ENCODE measurements around the gene CS. TPM values are rescaled to one million over a fixed set of nuclear protein-coding genes. Genes with fewer than 3 reads are reported as not detected.
"Not testable (repeated sequence)": the region's sequence is repeated elsewhere in the genome, so short reads cannot be mapped to it uniquely, and the experiment has no call there.

CS gene
- polyA plus RNA-seq, 1 of the 3 experiments (the other 2 are of a cell fraction) = 121 TPM

GRCh38 chr12:56286044-56286830 is 13.9 kb downstream of the CS start (continued):
- no peak for TF ChIP-seq RFX5 (IDR thresholded peaks at IDR 0.05; ENCODE audit: low read length)
- no peak for TF ChIP-seq RXRA (IDR thresholded peaks at IDR 0.05; ENCODE audit: borderline replicate concordance, low read depth)
- TF ChIP-seq ELF1 (IDR thresholded peaks at IDR 0.05) = no peak
- TF ChIP-seq JUND (IDR thresholded peaks at IDR 0.05) = no peak
- no peak for TF ChIP-seq EZH2phosphoT487 (IDR thresholded peaks at IDR 0.05; ENCODE audit: borderline replicate concordance, low read depth)
- TF ChIP-seq RAD21 (IDR thresholded peaks at IDR 0.05; ENCODE audit: low read length) = no peak
- TF ChIP-seq CHD2 (IDR thresholded peaks at IDR 0.05; ENCODE audit: low read length, partially characterized antibody) = no peak
- no peak for TF ChIP-seq FOXJ3 (CRISPR knock-in tag; IDR thresholded peaks at IDR 0.05)
- no peak for TF ChIP-seq EP300 (IDR thresholded peaks at IDR 0.05; ENCODE audit: borderline replicate concordance in 1 of 2, low read depth in 1 of 2, low read length in 1 of 2)
- TF ChIP-seq, protein P1, sequence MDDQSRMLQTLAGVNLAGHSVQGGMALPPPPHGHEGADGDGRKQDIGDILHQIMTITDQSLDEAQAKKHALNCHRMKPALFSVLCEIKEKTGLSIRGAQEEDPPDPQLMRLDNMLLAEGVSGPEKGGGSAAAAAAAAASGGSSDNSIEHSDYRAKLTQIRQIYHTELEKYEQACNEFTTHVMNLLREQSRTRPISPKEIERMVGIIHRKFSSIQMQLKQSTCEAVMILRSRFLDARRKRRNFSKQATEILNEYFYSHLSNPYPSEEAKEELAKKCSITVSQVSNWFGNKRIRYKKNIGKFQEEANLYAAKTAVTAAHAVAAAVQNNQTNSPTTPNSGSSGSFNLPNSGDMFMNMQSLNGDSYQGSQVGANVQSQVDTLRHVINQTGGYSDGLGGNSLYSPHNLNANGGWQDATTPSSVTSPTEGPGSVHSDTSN (IDR thresholded peaks at IDR 0.05) = no peak

- not testable (repeated sequence) for H3K4me2 ChIP-seq; H3K27ac ChIP-seq (ENCODE audit: low read depth in 2 of 2, low read length in 1 of 2); H3K9ac ChIP-seq; H4K20me1 ChIP-seq (ENCODE audit: insufficient read depth); H3K4me3 ChIP-seq (ENCODE audit: low read depth in 2 of 2, low read length in 1 of 2); H3K9me3 ChIP-seq; H3K9me2 ChIP-seq; H3K27me3 ChIP-seq (ENCODE audit: insufficient read depth); H3K4me1 ChIP-seq (ENCODE audit: control insufficient read depth in 1 of 2, insufficient read depth in 2 of 2, low read depth in 1 of 2, low read length in 1 of 2); DNase-seq; H2AFZ ChIP-seq (ENCODE audit: low read depth)
- 91% methylated on average over 5 of the region's 5 CpGs for WGBS (ENCODE audit: low lambda C conversion rate)
- ChIA-PET CTCF (interaction anchor here (1.5 to 2.2 kb wide), 2 partner anchors 95 to 180 kb away, joined by 3 to 6 read pairs; partner anchors contain the start of gene SMARCC2), POLR2A (interaction anchor here (0.7 kb wide), 2 partner anchors 18 to 142 kb away, joined by 4 read pairs; no protein-coding TSS in a partner anchor)
- peaks cover 34% of the 10 kb centered on the region for H3K79me2 ChIP-seq (ENCODE audit: insufficient read depth)
- H3F3A ChIP-seq (replicated peaks; ENCODE audit: insufficient read depth) = peaks cover 23% of the 10 kb centered on the region
- peaks cover 40 to 56% of the 10 kb centered on the region in 2 experiments for H3K36me3 ChIP-seq (replicated peaks in 1 of 2; ENCODE audit: control insufficient read depth in 1 of 2, insufficient read depth in 2 of 2, low read length in 1 of 2)
Observed at GRCh38 chr12:56284263-56284662, 15.9 kb downstream of the CS start.

GRCh38 chr12:56282579-56282978 is 17.6 kb downstream of the CS start:
- Histone ChIP-seq H3K4me2 (no peak overlapping the region), H3K36me3 (replicated peaks in 1 of 2; ENCODE audit: control insufficient read depth in 1 of 2, insufficient read depth in 2 of 2, low read length in 1 of 2) (peaks cover 44 to 72% of the 10 kb centered on the region in 2 experiments), H3K9ac (no peak overlapping the region), H3K4me3 (ENCODE audit: low read depth in 2 of 2, low read length in 1 of 2) (no peak overlapping the region), H3F3A (replicated peaks; ENCODE audit: insufficient read depth) (peaks cover 16% of the 10 kb centered on the region), H3K9me2 (no peaks in the 10 kb centered on the region), H2AFZ (ENCODE audit: low read depth) (no peak overlapping the region), H3K27ac (ENCODE audit: low read depth in 2 of 2, low read length in 1 of 2) (no peak overlapping the region), H3K27me3 (ENCODE audit: insufficient read depth) (no peaks in the 10 kb centered on the region), H4K20me1 (ENCODE audit: insufficient read depth) (no peaks in the 10 kb centered on the region), H3K4me1 (ENCODE audit: control insufficient read depth in 1 of 2, insufficient read depth in 2 of 2, low read depth in 1 of 2, low read length in 1 of 2) (no peaks in the 10 kb centered on the region), H3K79me2 (ENCODE audit: insufficient read depth) (peaks cover 21% of the 10 kb centered on the region), H3K9me3 (no peaks in the 10 kb centered on the region)
- ChIA-PET CTCF (interaction anchor here (0.6 to 2.2 kb wide), 3 partner anchors 26 to 356 kb away, joined by 3 to 6 read pairs (median 3); partner anchors contain the start of gene SMARCC2), POLR2A (no interaction called here)
- no peak for DNase-seq
- 100% methylated on average over 2 of the region's 2 CpGs for WGBS (ENCODE audit: low lambda C conversion rate)
- TF ChIP-seq ZBTB33 (IDR thresholded peaks at IDR 0.05; ENCODE audit: borderline replicate concordance, low read depth) (no peak), ELF1 (IDR thresholded peaks at IDR 0.05) (no peak), MEF2A (IDR thresholded peaks at IDR 0.05; ENCODE audit: borderline replicate concordance, low read depth) (no peak), CTCF (IDR thresholded peaks at IDR 0.05) (no peak), FOXJ3 (CRISPR knock-in tag; IDR thresholded peaks at IDR 0.05) (no peak), GATA2 (CRISPR knock-in tag; IDR thresholded peaks at IDR 0.05) (no peak), REST (IDR thresholded peaks at IDR 0.05; ENCODE audit: low read depth, low read length) (no peak), RAD21 (IDR thresholded peaks at IDR 0.05; ENCODE audit: low read length) (no peak)

Measured in SK-N-SH (cell line).